Measurements from ENCODE around the gene LPAR1.
A peak's percentile ranks its signal among the peaks of the same experiment; 100 is the strongest.

The LPAR1 gene

GRCh38 chr9:111001526-111001925 lies 36.7 kb downstream of the LPAR1 start:
- no peaks in the 10 kb centered on the region for H3K27me3 ChIP-seq (ENCODE audit: control insufficient read depth in 1 of 2, insufficient read depth in 2 of 2, low read length in 2 of 2)
- no peaks in the 10 kb centered on the region for H3K4me1 ChIP-seq (ENCODE audit: control insufficient read depth, insufficient read depth, low read length)
- no peaks in the 10 kb centered on the region for H3K9me3 ChIP-seq (ENCODE audit: control insufficient read depth in 2 of 2, low read length in 2 of 2)
- no peak overlapping the region for H3K9ac ChIP-seq (ENCODE audit: low read length in 2 of 2)
- H3K4me3 ChIP-seq (ENCODE audit: low read length in 2 of 2), result no peak overlapping the region
- H3K36me3 ChIP-seq (ENCODE audit: control insufficient read depth in 2 of 2, insufficient read depth in 2 of 2, low read length in 2 of 2), result no peaks in the 10 kb centered on the region
- no peak overlapping the region for H3K27ac ChIP-seq (ENCODE audit: low read length)

GRCh38 chr9:111000202-111000601 lies 38.1 kb downstream of the LPAR1 start:
- Histone ChIP-seq H3K4me1 (ENCODE audit: control insufficient read depth, insufficient read depth, low read length) (no peaks in the 10 kb centered on the region), H3K9ac (ENCODE audit: low read length in 2 of 2) (no peak overlapping the region), H3K27ac (ENCODE audit: low read length) (no peak overlapping the region), H3K36me3 (ENCODE audit: control insufficient read depth in 2 of 2, insufficient read depth in 2 of 2, low read length in 2 of 2) (no peaks in the 10 kb centered on the region), H3K9me3 (ENCODE audit: control insufficient read depth in 2 of 2, low read length in 2 of 2) (no peaks in the 10 kb centered on the region), H3K4me3 (ENCODE audit: low read length in 2 of 2) (peak overlapping the region in 1 of 2 donors; percentile 4), H3K27me3 (ENCODE audit: control insufficient read depth in 1 of 2, insufficient read depth in 2 of 2, low read length in 2 of 2) (no peaks in the 10 kb centered on the region)

GRCh38 chr9:110999379-110999778 lies 38.9 kb downstream of the LPAR1 start:
- Histone ChIP-seq H3K36me3 (ENCODE audit: control insufficient read depth in 2 of 2, insufficient read depth in 2 of 2, low read length in 2 of 2) (no peaks in the 10 kb centered on the region), H3K27me3 (ENCODE audit: control insufficient read depth in 1 of 2, insufficient read depth in 2 of 2, low read length in 2 of 2) (no peaks in the 10 kb centered on the region), H3K4me1 (ENCODE audit: control insufficient read depth, insufficient read depth, low read length) (no peaks in the 10 kb centered on the region), H3K9ac (ENCODE audit: low read length in 2 of 2) (no peak overlapping the region), H3K4me3 (ENCODE audit: low read length in 2 of 2) (no peak overlapping the region), H3K27ac (ENCODE audit: low read length) (no peak overlapping the region), H3K9me3 (ENCODE audit: control insufficient read depth in 2 of 2, low read length in 2 of 2) (no peaks in the 10 kb centered on the region)

GRCh38 chr9:110997847-110998246 lies 40.4 kb downstream of the LPAR1 start:
- H3K9me3 ChIP-seq (ENCODE audit: control insufficient read depth in 2 of 2, low read length in 2 of 2), result no peaks in the 10 kb centered on the region
- no peaks in the 10 kb centered on the region for H3K36me3 ChIP-seq (ENCODE audit: control insufficient read depth in 2 of 2, insufficient read depth in 2 of 2, low read length in 2 of 2)
- H3K27ac ChIP-seq (ENCODE audit: low read length), result no peak overlapping the region
- H3K4me3 ChIP-seq (ENCODE audit: low read length in 2 of 2), result no peak overlapping the region
- H3K27me3 ChIP-seq (ENCODE audit: control insufficient read depth in 1 of 2, insufficient read depth in 2 of 2, low read length in 2 of 2), result no peaks in the 10 kb centered on the region
- H3K9ac ChIP-seq (ENCODE audit: low read length in 2 of 2), result no peak overlapping the region
- no peaks in the 10 kb centered on the region for H3K4me1 ChIP-seq (ENCODE audit: control insufficient read depth, insufficient read depth, low read length)

- H3K9me3 ChIP-seq (ENCODE audit: control insufficient read depth in 2 of 2, low read length in 2 of 2), result no peaks in the 10 kb centered on the region
- no peaks in the 10 kb centered on the region for H3K27me3 ChIP-seq (ENCODE audit: control insufficient read depth in 1 of 2, insufficient read depth in 2 of 2, low read length in 2 of 2)
- H3K4me1 ChIP-seq (ENCODE audit: control insufficient read depth, insufficient read depth, low read length), result no peaks in the 10 kb centered on the region
- no peak overlapping the region for H3K9ac ChIP-seq (ENCODE audit: low read length in 2 of 2)
- no peak overlapping the region for H3K4me3 ChIP-seq (ENCODE audit: low read length in 2 of 2)
- H3K27ac ChIP-seq (ENCODE audit: low read length), result no peak overlapping the region
- H3K36me3 ChIP-seq (ENCODE audit: control insufficient read depth in 2 of 2, insufficient read depth in 2 of 2, low read length in 2 of 2), result no peaks in the 10 kb centered on the region
These were observed 41.6 kb downstream of the LPAR1 start for GRCh38 chr9:110996436-110997220.

GRCh38 chr9:110995420-110996340 lies 42.6 kb downstream of the LPAR1 start:
- Histone ChIP-seq H3K4me3 (ENCODE audit: low read length in 2 of 2) (no peak overlapping the region), H3K27ac (ENCODE audit: low read length) (no peak overlapping the region), H3K36me3 (ENCODE audit: control insufficient read depth in 2 of 2, insufficient read depth in 2 of 2, low read length in 2 of 2) (no peaks in the 10 kb centered on the region), H3K9ac (ENCODE audit: low read length in 2 of 2) (no peak overlapping the region), H3K4me1 (ENCODE audit: control insufficient read depth, insufficient read depth, low read length) (no peaks in the 10 kb centered on the region), H3K27me3 (ENCODE audit: control insufficient read depth in 1 of 2, insufficient read depth in 2 of 2, low read length in 2 of 2) (no peaks in the 10 kb centered on the region), H3K9me3 (ENCODE audit: control insufficient read depth in 2 of 2, low read length in 2 of 2) (no peaks in the 10 kb centered on the region)

GRCh38 chr9:110994771-110995241 lies 43.5 kb downstream of the LPAR1 start:
- no peak overlapping the region for H3K4me3 ChIP-seq (ENCODE audit: low read length in 2 of 2)
- H3K4me1 ChIP-seq (ENCODE audit: control insufficient read depth, insufficient read depth, low read length), result no peaks in the 10 kb centered on the region
- H3K27ac ChIP-seq (ENCODE audit: low read length), result no peak overlapping the region
- H3K9me3 ChIP-seq (ENCODE audit: control insufficient read depth in 2 of 2, low read length in 2 of 2), result no peaks in the 10 kb centered on the region
- H3K27me3 ChIP-seq (ENCODE audit: control insufficient read depth in 1 of 2, insufficient read depth in 2 of 2, low read length in 2 of 2), result no peaks in the 10 kb centered on the region
- no peak overlapping the region for H3K9ac ChIP-seq (ENCODE audit: low read length in 2 of 2)
- no peaks in the 10 kb centered on the region for H3K36me3 ChIP-seq (ENCODE audit: control insufficient read depth in 2 of 2, insufficient read depth in 2 of 2, low read length in 2 of 2)

- Histone ChIP-seq H3K4me3 (ENCODE audit: low read length in 2 of 2) (no peak overlapping the region), H3K9me3 (ENCODE audit: control insufficient read depth in 2 of 2, low read length in 2 of 2) (no peaks in the 10 kb centered on the region), H3K27ac (ENCODE audit: low read length) (no peak overlapping the region), H3K27me3 (ENCODE audit: control insufficient read depth in 1 of 2, insufficient read depth in 2 of 2, low read length in 2 of 2) (no peaks in the 10 kb centered on the region), H3K36me3 (ENCODE audit: control insufficient read depth in 2 of 2, insufficient read depth in 2 of 2, low read length in 2 of 2) (no peaks in the 10 kb centered on the region), H3K9ac (ENCODE audit: low read length in 2 of 2) (no peak overlapping the region), H3K4me1 (ENCODE audit: control insufficient read depth, insufficient read depth, low read length) (no peaks in the 10 kb centered on the region)
These were observed 47.8 kb downstream of the LPAR1 start for GRCh38 chr9:110990481-110990880.

- H3K4me3 ChIP-seq (ENCODE audit: low read length in 2 of 2), result no peak overlapping the region
- no peaks in the 10 kb centered on the region for H3K36me3 ChIP-seq (ENCODE audit: control insufficient read depth in 2 of 2, insufficient read depth in 2 of 2, low read length in 2 of 2)
- no peaks in the 10 kb centered on the region for H3K4me1 ChIP-seq (ENCODE audit: control insufficient read depth, insufficient read depth, low read length)
- H3K9me3 ChIP-seq (ENCODE audit: control insufficient read depth in 2 of 2, low read length in 2 of 2), result no peaks in the 10 kb centered on the region
- H3K27ac ChIP-seq (ENCODE audit: low read length), result no peak overlapping the region
- no peaks in the 10 kb centered on the region for H3K27me3 ChIP-seq (ENCODE audit: control insufficient read depth in 1 of 2, insufficient read depth in 2 of 2, low read length in 2 of 2)
- H3K9ac ChIP-seq (ENCODE audit: low read length in 2 of 2), result no peak overlapping the region
These were observed 51.7 kb downstream of the LPAR1 start for GRCh38 chr9:110986529-110986928.

GRCh38 chr9:110984890-110985437 lies 53.3 kb downstream of the LPAR1 start:
- Histone ChIP-seq H3K4me3 (ENCODE audit: low read length in 2 of 2) (no peak overlapping the region), H3K9me3 (ENCODE audit: control insufficient read depth in 2 of 2, low read length in 2 of 2) (no peaks in the 10 kb centered on the region), H3K4me1 (ENCODE audit: control insufficient read depth, insufficient read depth, low read length) (no peaks in the 10 kb centered on the region), H3K36me3 (ENCODE audit: control insufficient read depth in 2 of 2, insufficient read depth in 2 of 2, low read length in 2 of 2) (no peaks in the 10 kb centered on the region), H3K27ac (ENCODE audit: low read length) (no peak overlapping the region), H3K27me3 (ENCODE audit: control insufficient read depth in 1 of 2, insufficient read depth in 2 of 2, low read length in 2 of 2) (no peaks in the 10 kb centered on the region), H3K9ac (ENCODE audit: low read length in 2 of 2) (no peak overlapping the region)
